Gastroesophageal sphincter (tissue), 3 donors: ENCODE results near the gene HOXD13.

Source experiments
- CTCF ChIP-seq, 4 experiments: fragments of 200-600 bp in 2 of 4; fragments of 450-650 bp in 2 of 4; sonication (generic) in 1 of 4; IDR thresholded peaks; one replicate each; pipeline ENCODE4 v1.5.1; 2017 to 2019; ENCODE audit warnings: antibody characterized with exemption in 4 of 4, mild to moderate bottlenecking in 2 of 4, moderate library complexity in 2 of 4
- EP300 ChIP-seq: sonication (generic); formaldehyde crosslinking; IDR thresholded peaks from one replicate; pipeline ENCODE4 v1.6.1; 2017; ENCODE audit warnings: antibody characterized with exemption, mild to moderate bottlenecking
- POLR2A ChIP-seq, 2 donors: fragments of 450-650 bp; IDR thresholded peaks; one replicate each; pipeline ENCODE4 v1.6.1; 2017; ENCODE audit warnings: antibody characterized with exemption in 2 of 2, mild to moderate bottlenecking in 2 of 2, moderate library complexity in 1 of 2
- POLR2AphosphoS5 ChIP-seq: sonication (generic); formaldehyde crosslinking; IDR thresholded peaks from one replicate; pipeline ENCODE4 v1.6.1; 2017; ENCODE audit warnings: antibody characterized with exemption

GRCh38 chr2:176130147-176130956, 37.8 kb downstream of the HOXD13 start:
- TF ChIP-seq POLR2AphosphoS5 (no peak), CTCF (IDR thresholded peaks at IDR 0.05) (no peak), POLR2A (IDR thresholded peaks at IDR 0.05) (peak in 1 of 2 donors; percentile 5), EP300 (no peak)
